Upper lobe of left lung (tissue), 6 donors: ENCODE results near the gene ABCA7. TPM values are rescaled to one million over a fixed set of nuclear protein-coding genes. Genes with fewer than 3 reads are reported as not detected.

Experiments
- ATAC-seq, 2 donors: fragments of 200-7000 bp; cut with Tn5 transposase; one replicate each; pipeline ENCODE4 v1.9.1; 2022; ENCODE audit warnings: mild to moderate bottlenecking in 2 of 2, moderate library complexity in 2 of 2; ENCODE audit not compliant: low FRiP score in 2 of 2
- DNase-seq, 2 donors: peaks; one replicate each; pipeline ENCODE4 v3.0.0-alpha.2; 2019 to 2020
- H3K27ac ChIP-seq, 4 donors: fragments of 200-600 bp; sonication (generic); one replicate each; pipeline ENCODE4 v1.5.1; 2016 to 2019
- H3K27me3 ChIP-seq, 4 donors: fragments of 200-600 bp; sonication (generic); one replicate each; pipeline ENCODE4 v1.5.1; 2017 to 2019
- H3K36me3 ChIP-seq, 4 donors: fragments of 200-600 bp; sonication (generic); one replicate each; pipeline ENCODE4 v1.5.1; 2016 to 2019
- H3K4me1 ChIP-seq, 4 donors: fragments of 200-600 bp; sonication (generic); one replicate each; pipeline ENCODE4 v1.5.1; 2018 to 2019
- H3K4me3 ChIP-seq, 4 donors: fragments of 200-600 bp; sonication (generic); one replicate each; pipeline ENCODE4 v1.5.1; 2017 to 2019; ENCODE audit warnings: mild to moderate bottlenecking in 2 of 4, moderate library complexity in 1 of 4
- H3K9me3 ChIP-seq, 4 donors: fragments of 200-600 bp; sonication (generic); one replicate each; pipeline ENCODE4 v1.5.1; 2018 to 2019
- CTCF ChIP-seq, 6 experiments: fragments of 450-650 bp in 4 of 6; fragments of 200-600 bp in 2 of 6; sonication (generic) in 2 of 6; IDR thresholded peaks; one replicate each; pipeline ENCODE4 v1.5.1; 2016 to 2019; ENCODE audit warnings: antibody characterized with exemption in 6 of 6
- EP300 ChIP-seq, 4 donors: sonication (generic); formaldehyde crosslinking; IDR thresholded peaks; one replicate each; pipeline ENCODE4 v1.5.1; 2017; ENCODE audit warnings: antibody characterized with exemption in 4 of 4, control low read depth in 2 of 4
- POLR2A ChIP-seq, 4 donors: fragments of 450-650 bp; IDR thresholded peaks; one replicate each; pipeline ENCODE4 v1.5.1; 2016 to 2017; ENCODE audit warnings: antibody characterized with exemption in 4 of 4, mild to moderate bottlenecking in 2 of 4
- POLR2AphosphoS5 ChIP-seq, 2 donors: sonication (generic); formaldehyde crosslinking; IDR thresholded peaks; one replicate each; pipeline ENCODE4 v1.5.1; 2017; ENCODE audit warnings: antibody characterized with exemption in 2 of 2
- WGBS, 2 donors: methylation state at CpG; one replicate each; pipeline ENCODE4 v1.1.5; 2017 to 2018; 5-methylcytosine and 5-hydroxymethylcytosine counted together
- total RNA-seq, 6 donors: library from RNA; depleted of rRNA in 4 of 6; stranded (reverse); fragments of >200 nt in 4 of 6; gene quantifications; one replicate each; pipeline versions ENCODE4 v1.1.0 to v1.2.1, GENCODE V29; 2016 to 2021
- donor health status: DM: no; HTN: no; CAD: no; lungs with moderate emphysema.
- donor health status: DM: no; HTN: yes; CAD: no; lungs with severe emphysema.

ABCA7 gene
- total RNA-seq, 6 donors from 2014 or later, result 34.1 to 224 (median 58.2) TPM

- ATAC-seq, result no peak
These were observed 795 bp upstream of the ABCA7 start for GRCh38 chr19:1038978-1039645.

GRCh38 chr19:1040476-1041271, 767 bp downstream of the ABCA7 start:
- Histone ChIP-seq H3K4me1 (peaks cover 21 to 46% (median 38%) of the 10 kb centered on the region in 4 donors), H3K27me3 (no peaks in the 10 kb centered on the region), H3K27ac (peak overlapping the region in 3 of 4 donors; percentile 62 to 86 (median 77)), H3K9me3 (no peaks in the 10 kb centered on the region), H3K36me3 (peaks cover 7 to 27% (median 19%) of the 10 kb centered on the region in 4 donors), H3K4me3 (peak overlapping the region; percentile 64 to 74 (median 66))
- peak; percentile 75 to 83 for ATAC-seq
- DNase-seq, result peak; percentile 92 to 93
- TF ChIP-seq CTCF (IDR thresholded peaks at IDR 0.05) (no peak), EP300 (IDR thresholded peaks at IDR 0.05) (no peak), POLR2AphosphoS5 (IDR thresholded peaks at IDR 0.05) (no peak), POLR2A (IDR thresholded peaks at IDR 0.05) (no peak)
- WGBS, 2 donors, result 3% methylated on average over 15 to 27 of the region's 27 CpGs

More at GRCh38 chr19:1038978-1039645, 795 bp upstream of the ABCA7 start:
- H3K27ac ChIP-seq, result peak overlapping the region; percentile 62 to 86 (median 78)
- H3K27me3 ChIP-seq, result no peaks in the 10 kb centered on the region
- H3K4me1 ChIP-seq, result peaks cover 21 to 46% (median 38%) of the 10 kb centered on the region in 4 donors
- no peaks in the 10 kb centered on the region for H3K9me3 ChIP-seq
- TF ChIP-seq EP300 (IDR thresholded peaks at IDR 0.05), result no peak
- peak in 1 of 6 experiments; percentile 4 for TF ChIP-seq CTCF (IDR thresholded peaks at IDR 0.05)
- TF ChIP-seq POLR2A (IDR thresholded peaks at IDR 0.05), result no peak
- TF ChIP-seq POLR2AphosphoS5 (IDR thresholded peaks at IDR 0.05), result no peak
- peak in 1 of 2 donors; percentile 61 for DNase-seq
- WGBS, 2 donors, result 72 to 73% methylated on average over 22 of the region's 22 CpGs
- H3K4me3 ChIP-seq, result peak overlapping the region in 3 of 4 donors; percentile 64 to 74 (median 67)
- H3K36me3 ChIP-seq, result peaks cover 7 to 31% (median 25%) of the 10 kb centered on the region in 4 donors

GRCh38 chr19:1041272-1041834, 1.4 kb downstream of the ABCA7 start:
- 48 to 55% methylated on average over 13 to 26 of the region's 26 CpGs for WGBS, 2 donors
- no peak for TF ChIP-seq EP300 (IDR thresholded peaks at IDR 0.05)
- TF ChIP-seq CTCF (IDR thresholded peaks at IDR 0.05), result no peak
- no peak for TF ChIP-seq POLR2A (IDR thresholded peaks at IDR 0.05)
- TF ChIP-seq POLR2AphosphoS5 (IDR thresholded peaks at IDR 0.05), result no peak
- Histone ChIP-seq H3K36me3 (peaks cover 3 to 20% (median 13%) of the 10 kb centered on the region in 4 donors), H3K4me3 (peak overlapping the region in 3 of 4 donors; percentile 64 to 74 (median 67)), H3K27me3 (no peaks in the 10 kb centered on the region), H3K9me3 (no peaks in the 10 kb centered on the region), H3K27ac (peak overlapping the region in 2 of 4 donors; percentile 77 to 86), H3K4me1 (peaks cover 21 to 46% (median 38%) of the 10 kb centered on the region in 4 donors)
- ATAC-seq (no peak), DNase-seq (no peak)

DNA sequence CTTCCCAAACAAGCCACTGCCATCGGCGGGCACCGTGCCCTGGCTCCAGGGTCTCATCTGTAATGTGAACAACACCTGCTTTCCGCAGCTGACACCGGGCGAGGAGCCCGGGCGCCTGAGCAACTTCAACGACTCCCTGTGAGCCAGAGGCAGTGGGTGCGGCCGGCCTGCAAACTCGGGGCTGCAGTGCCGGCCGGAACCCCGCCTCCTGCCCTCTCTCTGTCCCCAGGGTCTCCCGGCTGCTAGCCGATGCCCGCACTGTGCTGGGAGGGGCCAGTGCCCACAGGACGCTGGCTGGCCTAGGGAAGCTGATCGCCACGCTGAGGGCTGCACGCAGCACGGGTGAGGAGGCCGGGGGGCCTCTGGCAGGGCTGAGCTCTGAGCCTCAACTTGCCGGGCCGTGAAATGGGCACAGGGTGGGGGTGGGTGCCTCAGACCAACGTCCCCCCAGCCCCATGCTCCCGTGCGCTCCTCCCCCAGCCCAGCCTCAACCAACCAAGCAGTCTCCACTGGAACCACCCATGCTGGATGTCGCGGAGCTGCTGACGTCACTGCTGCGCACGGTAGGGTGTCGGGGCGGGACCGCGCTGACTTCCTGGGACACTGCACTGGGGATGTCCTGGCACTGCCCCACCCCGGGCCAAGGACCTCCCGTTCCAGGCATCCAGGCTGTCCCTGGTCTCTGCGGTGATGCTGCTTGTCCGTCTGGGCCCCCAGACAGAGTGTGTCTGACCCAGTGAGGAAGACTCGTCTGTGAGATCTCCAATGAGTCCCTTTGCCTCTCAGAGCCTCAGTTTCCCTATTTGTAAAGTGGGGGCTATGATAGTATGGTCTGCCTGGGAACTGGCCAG, 2.2 kb downstream of the ABCA7 start:
- H3K4me3 ChIP-seq, result no peak overlapping the region
- TF ChIP-seq EP300 (IDR thresholded peaks at IDR 0.05), result no peak
- no peak for TF ChIP-seq CTCF (IDR thresholded peaks at IDR 0.05)
- TF ChIP-seq POLR2AphosphoS5 (IDR thresholded peaks at IDR 0.05), result no peak
- no peak for TF ChIP-seq POLR2A (IDR thresholded peaks at IDR 0.05)
- 68 to 80% methylated on average over 13 to 20 of the region's 43 CpGs for WGBS, 2 donors
- no peak overlapping the region for H3K27ac ChIP-seq
- H3K9me3 ChIP-seq, result no peaks in the 10 kb centered on the region
- DNase-seq, result peak in 1 of 2 donors; percentile 86
- H3K36me3 ChIP-seq, result peaks cover 0 to 16% (median 8%) of the 10 kb centered on the region in 4 donors
- peaks cover 21 to 46% (median 38%) of the 10 kb centered on the region in 4 donors for H3K4me1 ChIP-seq
- ATAC-seq, result no peak
- H3K27me3 ChIP-seq, result no peaks in the 10 kb centered on the region
